CD4-positive, alpha-beta memory T cell (primary cell): Measurements from ENCODE around the gene MYBL2. TPM values are rescaled to one million over a fixed set of nuclear protein-coding genes. Genes with fewer than 3 reads are reported as not detected.

Experiments
- CTCF ChIA-PET: fragments of 350-600 bp; sonication (Branson Sonifier 250); formaldehyde crosslinking; loops from one replicate; lab custom pipeline; 2021; ENCODE audit warnings: inconsistent platforms; ENCODE audit not compliant: partially characterized antibody; lab: Charles Lee
- POLR2A ChIA-PET: fragments of 350-600 bp; sonication (Branson Sonifier 250); formaldehyde crosslinking; loops from one replicate; lab custom pipeline; 2021; ENCODE audit not compliant: partially characterized antibody; lab: Charles Lee
- DNase-seq, 5 donors: peaks; one replicate each; pipeline versions ENCODE4 v3.0.0 to v3.0.0-alpha.2; 2020 to 2022; ENCODE audit warnings: mixed read lengths in 1 of 5
- H3K27ac ChIP-seq: one replicate; pipeline ENCODE4 v1.7.0; 2013; ENCODE audit warnings: low read depth, low read length
- H3K27me3 ChIP-seq: 2 replicates; pipeline ENCODE4 v1.7.0; 2013; ENCODE audit warnings: mild to moderate bottlenecking, low read length, moderate library complexity; ENCODE audit not compliant: insufficient read depth
- H3K36me3 ChIP-seq: 2 replicates; pipeline ENCODE4 v1.7.0; 2013; ENCODE audit warnings: mild to moderate bottlenecking, low read length, moderate library complexity; ENCODE audit not compliant: insufficient read depth
- H3K4me1 ChIP-seq: 2 replicates; pipeline ENCODE4 v1.7.0; 2013; ENCODE audit warnings: mild to moderate bottlenecking, low read length, moderate library complexity; ENCODE audit not compliant: insufficient read depth
- H3K4me3 ChIP-seq, 2 donors: one replicate each; pipeline ENCODE4 v1.7.0; 2013; ENCODE audit warnings: low read length in 2 of 2, mild to moderate bottlenecking in 1 of 2
- H3K9me3 ChIP-seq, 2 donors: one replicate each; pipeline ENCODE4 v1.7.0; 2013; ENCODE audit warnings: low read length in 2 of 2, control low read depth in 1 of 2; ENCODE audit not compliant: control insufficient read depth in 1 of 2
- H3K27ac Mint-ChIP-seq, 7 donors: one replicate each; pipeline ENCODE4 v1.8.0; 2020 to 2021; ENCODE audit warnings: mixed read lengths in 7 of 7, mild to moderate bottlenecking in 6 of 7, inconsistent platforms in 3 of 7, moderate library complexity in 3 of 7
- H3K27me3 Mint-ChIP-seq, 2 donors: one replicate each; pipeline ENCODE4 v1.8.0; 2020 to 2021; ENCODE audit warnings: mixed read lengths in 2 of 2
- H3K36me3 Mint-ChIP-seq, 2 donors: one replicate each; pipeline ENCODE4 v1.8.0; 2020 to 2021; ENCODE audit warnings: mixed read lengths in 2 of 2, inconsistent platforms in 1 of 2, mild to moderate bottlenecking in 1 of 2
- H3K4me1 Mint-ChIP-seq, 4 donors: one replicate each; pipeline ENCODE4 v1.8.0; 2020 to 2021; ENCODE audit warnings: mixed read lengths in 4 of 4, mild to moderate bottlenecking in 1 of 4
- H3K4me3 Mint-ChIP-seq, 8 donors: one replicate each; pipeline ENCODE4 v1.8.0; 2020 to 2021; ENCODE audit warnings: mixed read lengths in 8 of 8, mild to moderate bottlenecking in 7 of 8, moderate library complexity in 6 of 8, inconsistent platforms in 3 of 8
- H3K9me3 Mint-ChIP-seq, 8 donors: one replicate each; pipeline ENCODE4 v1.8.0; 2020 to 2021; ENCODE audit warnings: mixed read lengths in 8 of 8, mild to moderate bottlenecking in 5 of 8, inconsistent platforms in 3 of 8, moderate library complexity in 1 of 8
- intact Hi-C: fragments of 100-400 bp; cut with micrococcal nuclease; formaldehyde crosslinking; loops from one replicate; pipeline ENCODE4 v1.15.1; 2023
- polyA plus RNA-seq, 2 donors: library from polyadenylated mRNA; unstranded; fragments of 300-500 nt; fragmentation: Illumina TruSeq; gene quantifications; one replicate each; pipeline ENCODE4 v1.2.3, GENCODE V29; 2021
- total RNA-seq, 2 experiments: library from RNA; stranded (reverse); gene quantifications; one replicate each; pipeline ENCODE4 v1.2.3, GENCODE V29; 2021

Gene MYBL2
- total and polyA plus RNA-seq, 4 experiments from 2014 or later = 0.11 to 0.22 TPM; not detected in 2

GRCh38 chr20:43716123-43716522, 49.2 kb downstream of the MYBL2 start:
- H3K9me3 Mint-ChIP-seq = peaks cover 0 to 3% (median 0%) of the 10 kb centered on the region in 8 donors

GRCh38 chr20:43716757-43717615, 50.1 kb downstream of the MYBL2 start:
- Mint-ChIP-seq H3K27me3 (no peaks in the 10 kb centered on the region), H3K9me3 (peaks cover 0 to 3% (median 0%) of the 10 kb centered on the region in 8 donors), H3K4me1 (peaks cover under 1 to 15% (median 7%) of the 10 kb centered on the region in 4 donors), H3K27ac (peak overlapping the region in 3 of 7 donors; percentile 0 to 48 (median 2)), H3K36me3 (no peaks in the 10 kb centered on the region), H3K4me3 (no peak overlapping the region)
- Histone ChIP-seq H3K27ac (no peak overlapping the region), H3K36me3 (no peaks in the 10 kb centered on the region), H3K27me3 (no peaks in the 10 kb centered on the region), H3K4me3 (no peak overlapping the region), H3K9me3 (no peaks in the 10 kb centered on the region), H3K4me1 (peaks cover 14% of the 10 kb centered on the region)
- intact Hi-C loops = no loop called here
- CTCF ChIA-PET = no interaction called here
- DNase-seq = no peak
- POLR2A ChIA-PET = no interaction called here

More at GRCh38 chr20:43716123-43716522, 49.2 kb downstream of the MYBL2 start:
- ChIA-PET CTCF (no interaction called here), POLR2A (no interaction called here)
- no peak overlapping the region for H3K27ac Mint-ChIP-seq
- H3K27ac ChIP-seq = no peak overlapping the region
- no peak overlapping the region for H3K4me3 Mint-ChIP-seq
- H3K4me1 ChIP-seq = peaks cover 5% of the 10 kb centered on the region
- H3K9me3 ChIP-seq = no peaks in the 10 kb centered on the region
- no peaks in the 10 kb centered on the region for H3K36me3 Mint-ChIP-seq
- no peak for DNase-seq
- no peaks in the 10 kb centered on the region for H3K36me3 ChIP-seq
- no peaks in the 10 kb centered on the region for H3K27me3 Mint-ChIP-seq
- H3K4me3 ChIP-seq = no peak overlapping the region
- intact Hi-C loops = no loop called here
- peaks cover 0 to 12% (median 5%) of the 10 kb centered on the region in 4 donors for H3K4me1 Mint-ChIP-seq
- H3K27me3 ChIP-seq = no peaks in the 10 kb centered on the region

GRCh38 chr20:43717616-43717995, 50.7 kb downstream of the MYBL2 start:
- intact Hi-C loops = no loop called here
- no peak for DNase-seq
- no peak overlapping the region for H3K27ac Mint-ChIP-seq
- ChIA-PET CTCF (no interaction called here), POLR2A (no interaction called here)
- peaks cover 0 to 3% (median 0%) of the 10 kb centered on the region in 8 donors for H3K9me3 Mint-ChIP-seq
- Histone ChIP-seq H3K27ac (no peak overlapping the region), H3K4me3 (no peak overlapping the region), H3K9me3 (no peaks in the 10 kb centered on the region), H3K36me3 (no peaks in the 10 kb centered on the region), H3K4me1 (peaks cover 18% of the 10 kb centered on the region), H3K27me3 (no peaks in the 10 kb centered on the region)
- H3K4me3 Mint-ChIP-seq = no peak overlapping the region
- H3K4me1 Mint-ChIP-seq = peaks cover 6 to 21% (median 12%) of the 10 kb centered on the region in 4 donors
- H3K27me3 Mint-ChIP-seq = no peaks in the 10 kb centered on the region
- no peaks in the 10 kb centered on the region for H3K36me3 Mint-ChIP-seq

- Histone ChIP-seq H3K9me3 (no peaks in the 10 kb centered on the region), H3K4me3 (no peak overlapping the region), H3K27ac (no peak overlapping the region), H3K36me3 (no peaks in the 10 kb centered on the region), H3K4me1 (peaks cover 33% of the 10 kb centered on the region), H3K27me3 (no peaks in the 10 kb centered on the region)
- intact Hi-C loops = no loop called here
- Mint-ChIP-seq H3K4me3 (peak overlapping the region in 1 of 8 donors; percentile 27), H3K36me3 (no peaks in the 10 kb centered on the region), H3K9me3 (peaks cover 0 to 3% (median 0%) of the 10 kb centered on the region in 8 donors), H3K4me1 (peaks cover 11 to 34% (median 21%) of the 10 kb centered on the region in 4 donors), H3K27me3 (no peaks in the 10 kb centered on the region), H3K27ac (peak overlapping the region in 3 of 7 donors; percentile 6 to 43 (median 31))
- CTCF ChIA-PET = no interaction called here
- no peak for DNase-seq
- POLR2A ChIA-PET = no interaction called here
These were observed 53.1 kb downstream of the MYBL2 start for GRCh38 chr20:43720007-43720406.

- H3K36me3 ChIP-seq = no peaks in the 10 kb centered on the region
- intact Hi-C loops = no loop called here
- Mint-ChIP-seq H3K27me3 (no peaks in the 10 kb centered on the region), H3K27ac (peak overlapping the region in 1 of 7 donors; percentile 7), H3K36me3 (no peaks in the 10 kb centered on the region), H3K4me3 (peak overlapping the region in 1 of 8 donors; percentile 46), H3K4me1 (peaks cover 11 to 34% (median 21%) of the 10 kb centered on the region in 4 donors), H3K9me3 (peaks cover 0 to 3% (median 0%) of the 10 kb centered on the region in 8 donors)
- H3K4me1 ChIP-seq = peaks cover 33% of the 10 kb centered on the region
- no peak overlapping the region for H3K27ac ChIP-seq
- ChIA-PET POLR2A (no interaction called here), CTCF (no interaction called here)
- no peak for DNase-seq
- H3K4me3 ChIP-seq = no peak overlapping the region
- no peaks in the 10 kb centered on the region for H3K9me3 ChIP-seq
- no peaks in the 10 kb centered on the region for H3K27me3 ChIP-seq
These were observed 54.1 kb downstream of the MYBL2 start for GRCh38 chr20:43721097-43721428.

GRCh38 chr20:43721429-43722152, 54.7 kb downstream of the MYBL2 start:
- Histone ChIP-seq H3K4me3 (peak overlapping the region; percentile 23 to 53), H3K36me3 (no peaks in the 10 kb centered on the region), H3K27me3 (no peaks in the 10 kb centered on the region), H3K9me3 (no peaks in the 10 kb centered on the region), H3K27ac (no peak overlapping the region), H3K4me1 (peaks cover 33% of the 10 kb centered on the region)
- H3K4me1 Mint-ChIP-seq = peaks cover 11 to 34% (median 21%) of the 10 kb centered on the region in 4 donors
- H3K27ac Mint-ChIP-seq = peak overlapping the region; percentile 38 to 87 (median 68)
- ChIA-PET CTCF (interaction anchor here (1.0 kb wide), 1 partner anchor 28 kb away, joined by 3 read pairs; no protein-coding TSS in a partner anchor), POLR2A (no interaction called here)
- no peaks in the 10 kb centered on the region for H3K27me3 Mint-ChIP-seq
- no peak for DNase-seq
- peak overlapping the region; percentile 71 to 86 (median 79) for H3K4me3 Mint-ChIP-seq
- no peaks in the 10 kb centered on the region for H3K36me3 Mint-ChIP-seq
- peaks cover 0 to 3% (median 0%) of the 10 kb centered on the region in 8 donors for H3K9me3 Mint-ChIP-seq
- intact Hi-C loops = no loop called here

- peak overlapping the region; percentile 23 to 53 for H3K4me3 ChIP-seq
- Mint-ChIP-seq H3K9me3 (peaks cover 0 to 3% (median 0%) of the 10 kb centered on the region in 8 donors), H3K4me3 (peak overlapping the region; percentile 71 to 86 (median 79)), H3K27ac (peak overlapping the region; percentile 38 to 87 (median 68)), H3K4me1 (peaks cover 11 to 34% (median 21%) of the 10 kb centered on the region in 4 donors), H3K27me3 (no peaks in the 10 kb centered on the region), H3K36me3 (no peaks in the 10 kb centered on the region)
- no peaks in the 10 kb centered on the region for H3K9me3 ChIP-seq
- POLR2A ChIA-PET = no interaction called here
- no peak overlapping the region for H3K27ac ChIP-seq
- CTCF ChIA-PET = interaction anchor here (1.0 kb wide), 1 partner anchor 28 kb away, joined by 3 read pairs; no protein-coding TSS in a partner anchor
- H3K4me1 ChIP-seq = peaks cover 33% of the 10 kb centered on the region
- peak; percentile 59 to 80 (median 66) for DNase-seq
- no peaks in the 10 kb centered on the region for H3K27me3 ChIP-seq
- no peaks in the 10 kb centered on the region for H3K36me3 ChIP-seq
- intact Hi-C loops = no loop called here
These were observed 55.2 kb downstream of the MYBL2 start for GRCh38 chr20:43722153-43722505.
